Activated naive CD8-positive, alpha-beta T cell treated with anti-CD3 and anti-CD28 coated beads, Interleukin-2, amount 50 U/mL, for 16 hours (primary cell): ENCODE results near the gene MYH9.
"Not testable (repeated sequence)": the region's sequence is repeated elsewhere in the genome, so short reads cannot be mapped to it uniquely, and the experiment has no call there.

Experiments used
- DNase-seq: peaks from one replicate; pipeline ENCODE4 v3.0.0-alpha.2; 2020; ENCODE audit warnings: low read depth, low spot score

The MYH9 gene

DNA sequence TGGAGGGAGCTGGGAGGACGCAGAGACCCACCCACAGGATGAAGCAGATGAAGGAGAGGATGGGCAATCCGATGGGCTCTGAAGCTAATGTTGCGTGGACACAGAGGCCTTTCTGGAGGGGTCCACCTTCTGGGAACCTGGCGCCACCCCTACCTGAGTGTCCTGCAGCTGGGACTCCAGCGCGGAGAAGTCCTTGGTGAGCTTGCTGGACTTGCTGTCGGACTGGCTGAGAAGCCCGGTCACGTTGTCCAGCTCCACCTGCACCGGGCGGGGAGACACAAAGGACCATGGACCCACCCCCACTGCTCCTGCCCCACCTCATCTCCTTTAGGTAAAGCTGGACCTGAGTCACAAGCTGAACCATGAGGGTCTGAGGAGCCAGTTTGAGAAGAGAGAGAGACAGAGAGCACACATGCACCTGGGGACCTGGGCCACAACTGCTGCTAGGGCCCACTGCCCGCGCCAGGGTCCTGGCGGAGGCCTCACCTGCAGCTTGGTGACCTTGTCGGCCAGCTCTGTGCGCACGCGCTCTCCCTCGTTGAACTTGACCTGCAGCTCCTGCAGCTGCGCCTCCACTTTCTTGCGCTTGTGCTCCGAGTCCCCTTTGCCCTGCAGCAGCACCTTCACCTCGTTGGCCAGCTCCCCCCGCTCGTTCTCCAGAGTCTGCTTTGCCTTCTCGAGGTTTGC, 94.0 kb downstream of the MYH9 start:
- DNase-seq, result no peak

DNA sequence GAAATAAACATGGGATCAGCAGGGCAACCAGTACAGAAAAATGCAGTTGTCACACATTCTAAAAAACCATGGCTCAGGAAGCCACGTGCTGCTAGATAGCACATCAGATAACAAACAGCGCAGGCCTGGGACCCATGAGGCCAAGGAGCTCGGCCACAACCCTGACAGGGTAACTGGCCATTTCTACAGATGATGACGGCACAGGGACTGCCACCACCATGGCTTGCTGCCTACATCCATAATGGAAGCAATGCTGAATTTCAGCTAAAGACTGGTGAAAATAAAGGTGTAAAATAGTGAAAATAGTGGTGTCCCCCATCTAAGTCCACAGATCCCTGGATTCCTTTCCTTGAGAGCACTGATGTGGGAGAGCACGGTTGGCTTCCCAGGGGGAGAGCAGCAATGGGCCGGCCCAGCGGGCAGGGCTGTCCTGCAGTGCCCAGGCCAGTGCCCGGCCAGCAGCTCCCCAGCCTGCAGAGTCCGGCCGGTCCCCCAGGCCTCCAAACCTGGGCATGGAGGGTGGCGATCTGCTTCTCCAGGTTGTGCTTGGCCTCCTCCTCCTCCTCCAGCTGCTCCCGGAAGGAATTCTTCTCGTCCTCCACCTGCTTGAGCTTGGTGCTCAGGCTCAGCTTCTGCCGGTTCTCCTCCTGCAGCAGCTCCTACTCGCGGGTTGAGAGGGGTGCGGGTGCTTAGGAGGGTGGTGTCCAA, 94.8 kb downstream of the MYH9 start:
- no peak for DNase-seq

DNA sequence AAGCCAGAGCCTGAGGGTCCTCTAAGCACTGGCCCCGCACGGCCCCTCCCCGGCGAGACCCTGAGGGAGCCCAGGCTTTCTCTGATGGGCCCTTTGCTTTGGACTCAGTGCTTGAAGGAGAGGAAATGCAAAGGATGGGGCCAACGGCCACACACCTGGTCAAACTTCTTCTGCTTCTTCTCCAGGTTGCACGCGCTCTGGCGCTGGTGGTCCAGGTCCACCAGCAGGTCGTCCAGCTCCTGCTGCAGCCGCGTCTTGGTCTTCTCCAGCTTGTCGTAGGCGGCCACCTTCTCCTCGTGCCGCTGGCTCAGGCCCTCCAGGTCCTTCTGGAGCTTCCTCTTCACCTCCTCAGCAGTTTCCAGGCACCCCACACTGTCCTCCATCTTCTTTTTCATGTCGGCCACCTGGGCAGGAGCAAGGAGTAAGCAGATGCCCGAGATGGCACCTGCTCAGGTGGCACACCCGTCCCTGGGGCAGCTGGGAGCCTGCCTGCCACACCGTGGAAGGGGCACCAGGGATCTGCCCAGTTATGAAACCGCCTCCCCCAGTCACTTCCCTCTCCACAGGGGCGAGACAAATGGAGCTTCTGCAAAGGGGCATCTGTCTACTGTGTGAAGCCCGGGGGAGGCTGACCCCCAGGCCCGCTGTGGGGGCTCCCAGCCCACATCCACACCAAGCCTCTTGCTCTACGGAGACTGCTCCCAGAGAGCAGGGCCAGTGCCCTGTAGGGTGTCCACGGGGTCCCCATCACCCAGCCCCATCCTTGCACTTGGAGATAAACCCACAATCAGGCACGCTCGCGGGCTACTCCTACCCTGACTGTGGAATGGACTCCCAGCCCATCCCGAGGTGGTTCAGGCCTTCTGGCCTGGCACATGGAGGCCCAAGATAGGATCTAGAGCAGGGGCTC, 95.7 kb downstream of the MYH9 start:
- DNase-seq, result no peak

DNA sequence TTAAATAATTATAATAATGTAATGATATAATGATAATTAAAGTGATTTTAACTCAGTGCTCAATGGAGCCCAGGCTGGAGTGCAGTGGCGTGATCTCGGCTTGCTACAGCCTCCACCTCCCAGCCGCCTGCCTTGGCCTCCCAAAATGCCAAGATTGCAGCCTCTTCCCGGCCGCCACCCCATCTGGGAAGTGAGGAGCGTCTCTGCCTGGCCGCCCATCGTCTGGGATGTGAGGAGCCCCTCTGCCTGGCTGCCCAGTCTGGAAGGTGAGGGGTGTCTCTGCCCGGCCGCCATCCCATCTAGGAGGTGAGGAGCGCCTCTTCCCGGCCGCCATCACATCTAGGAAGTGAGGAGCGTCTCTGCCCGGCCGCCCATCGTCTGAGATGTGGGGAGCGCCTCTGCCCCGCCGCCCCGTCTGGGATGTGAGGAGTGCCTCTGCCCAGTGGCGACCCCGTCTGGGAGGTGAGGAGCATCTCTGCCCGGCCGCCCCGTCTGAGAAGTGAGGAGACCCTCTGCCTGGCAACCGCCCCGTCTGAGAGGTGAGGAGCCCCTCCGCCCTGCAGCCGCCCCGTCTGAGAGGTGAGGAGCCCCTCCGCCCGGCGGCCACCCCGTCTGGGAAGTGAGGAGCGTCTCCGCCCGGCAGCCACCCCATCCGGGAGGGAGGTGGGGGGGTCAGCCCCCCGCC, 97.2 kb downstream of the MYH9 start:
- not testable (repeated sequence) for DNase-seq

DNA sequence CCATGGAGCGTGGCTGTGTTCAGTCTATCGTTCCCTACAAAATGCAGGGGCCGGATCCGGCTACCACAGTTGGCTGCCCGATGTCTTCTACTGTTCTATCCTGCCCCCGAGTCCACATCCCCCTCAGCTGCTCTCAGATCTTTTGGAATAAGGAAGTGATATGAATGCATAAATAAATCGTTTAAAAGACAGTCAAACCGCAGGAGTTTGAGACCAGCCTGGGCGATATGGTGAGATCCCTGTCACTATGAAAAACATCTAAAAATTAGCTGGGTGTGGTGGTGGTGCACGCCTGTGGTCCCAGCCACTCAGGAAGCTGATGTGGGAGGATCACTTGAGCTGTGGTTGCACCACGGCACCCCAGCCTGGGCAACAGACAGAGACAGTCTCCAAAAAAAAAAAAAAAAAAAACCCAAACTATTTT, 97.8 kb downstream of the MYH9 start:
- not testable (repeated sequence) for DNase-seq

DNA sequence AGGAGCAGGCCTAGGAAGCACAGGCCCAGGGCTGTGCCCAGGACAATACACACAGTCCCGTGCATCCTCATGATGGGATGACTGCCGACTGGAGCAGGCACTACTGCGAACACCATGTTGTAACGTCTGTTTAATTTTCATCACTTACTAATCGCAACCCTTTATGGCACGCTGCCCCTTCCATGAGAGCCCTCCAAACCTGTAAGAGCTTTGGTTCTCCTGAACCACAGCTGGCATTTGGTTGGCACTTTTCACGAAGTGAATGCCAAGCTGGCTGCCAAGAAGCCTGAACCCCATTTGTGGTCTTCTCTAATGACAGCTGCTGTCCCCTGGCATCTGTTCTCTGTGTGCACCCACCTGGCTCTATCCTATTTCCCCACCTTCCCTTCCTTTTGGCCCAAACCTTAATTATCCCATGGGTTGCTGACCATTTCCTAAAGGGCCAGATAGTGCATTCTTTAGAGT, 98.3 kb downstream of the MYH9 start:
- DNase-seq, result no peak

DNA sequence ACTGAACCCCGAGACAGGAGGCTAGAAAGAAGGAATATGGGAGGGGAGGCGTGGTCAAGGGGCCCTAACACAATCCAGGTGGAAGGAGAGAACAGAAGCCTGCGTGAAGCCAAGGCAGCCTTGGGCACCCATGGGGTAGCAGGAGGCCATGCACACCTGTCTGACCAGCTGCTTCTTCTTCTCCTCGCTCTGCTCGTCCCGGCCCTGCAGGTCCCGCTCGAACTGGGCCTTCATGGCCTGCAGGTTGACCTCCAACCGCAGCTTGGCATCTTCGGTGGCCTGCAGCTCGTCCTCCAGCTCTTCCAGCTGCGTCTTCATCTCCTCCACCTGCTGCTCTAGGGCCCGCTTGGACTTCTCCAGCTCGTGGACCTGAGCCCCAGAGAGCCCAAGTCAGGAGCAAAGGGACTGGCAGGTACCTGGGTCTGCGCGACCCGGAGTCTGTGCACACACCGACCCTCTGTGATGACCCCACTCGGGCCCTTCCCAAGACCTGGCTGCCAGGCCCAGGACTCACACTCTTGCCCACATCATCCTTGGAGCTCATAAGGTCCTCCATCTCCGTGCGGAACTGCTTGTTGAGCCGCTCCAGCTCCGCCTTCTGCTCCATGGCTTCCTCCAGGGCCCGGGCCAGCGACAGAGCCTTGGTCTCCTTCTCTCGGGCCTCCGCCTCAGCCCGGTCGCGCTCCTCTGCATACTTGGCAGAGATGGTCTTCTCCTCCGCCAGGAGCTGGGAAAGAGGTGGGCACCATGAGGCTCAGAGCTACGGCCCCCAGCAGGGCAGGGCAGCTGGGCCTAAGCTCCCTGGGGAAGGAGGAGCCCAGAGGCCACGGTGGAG, 99.0 kb downstream of the MYH9 start:
- DNase-seq, result no peak

DNA sequence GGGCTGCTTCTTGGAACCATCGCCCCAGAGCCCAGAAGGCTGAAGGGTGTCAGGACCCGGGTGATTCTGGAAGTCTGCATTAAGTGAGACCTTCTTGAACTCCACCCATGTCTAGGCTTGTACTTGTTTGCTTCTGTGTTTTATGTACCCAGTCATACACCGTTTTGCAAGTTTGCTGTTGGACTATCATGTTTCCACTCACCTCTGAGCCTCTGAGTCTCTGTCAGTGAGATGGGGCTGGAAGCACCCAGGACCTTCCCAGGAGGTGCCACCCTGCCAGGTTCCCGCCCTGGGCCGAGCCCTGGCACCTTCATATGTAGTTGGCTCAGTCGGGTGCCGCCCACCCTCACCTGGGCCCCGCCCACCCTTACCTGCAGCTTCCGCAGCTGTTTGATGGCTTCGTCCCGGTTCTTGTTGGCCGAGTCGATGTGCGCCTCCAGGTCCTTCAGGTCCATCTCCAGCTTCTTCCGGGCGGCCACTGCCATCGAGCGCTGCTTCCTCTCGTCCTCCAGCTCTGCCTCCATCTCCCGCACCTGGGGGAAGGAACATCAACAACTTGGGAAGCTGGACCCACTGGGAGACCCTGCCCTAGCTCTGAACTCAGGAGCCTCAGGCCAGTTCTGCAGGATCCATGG, 99.8 kb downstream of the MYH9 start:
- DNase-seq, result no peak

DNA sequence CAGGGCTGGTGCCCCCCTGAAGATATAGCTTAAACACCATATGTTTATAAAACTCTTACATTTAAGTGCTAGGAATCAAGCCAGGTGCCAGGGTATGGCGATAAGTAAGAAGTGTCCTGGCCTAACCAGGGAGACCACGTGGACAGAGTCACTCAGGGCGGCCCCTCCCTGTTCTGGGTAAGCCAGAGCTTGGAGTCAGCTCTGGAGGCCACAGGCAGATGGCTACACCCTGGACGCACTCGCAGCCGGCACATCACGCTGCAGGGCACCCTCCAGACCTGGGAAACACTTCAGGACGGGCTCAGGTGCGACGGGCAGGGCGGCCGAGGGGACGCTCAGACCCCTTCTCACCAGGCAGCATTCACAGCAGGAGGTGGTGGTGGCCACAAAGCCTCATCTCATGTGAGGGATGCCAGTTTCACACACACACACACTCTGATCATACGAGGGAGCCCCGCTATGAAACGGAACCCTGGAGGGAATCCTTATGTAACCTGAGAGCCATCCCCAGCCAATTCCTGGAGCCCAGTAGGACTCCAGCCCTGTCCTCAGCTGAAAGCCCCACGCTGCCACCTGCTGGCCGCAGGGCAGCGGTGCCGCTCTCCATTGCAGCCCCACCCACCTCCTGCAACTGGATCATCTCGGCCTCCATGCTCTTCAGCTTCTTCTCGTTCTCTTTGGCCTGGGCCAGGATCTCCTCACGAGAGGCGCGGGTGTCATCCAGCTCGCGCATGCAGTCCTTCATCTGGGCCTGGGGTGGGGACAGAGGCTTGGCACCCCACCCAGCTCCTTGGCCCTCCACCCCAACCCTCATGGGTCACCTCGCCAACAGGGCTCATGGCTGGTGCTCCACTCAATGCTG, 101.4 kb downstream of the MYH9 start:
- peak; percentile 17 for DNase-seq

DNA sequence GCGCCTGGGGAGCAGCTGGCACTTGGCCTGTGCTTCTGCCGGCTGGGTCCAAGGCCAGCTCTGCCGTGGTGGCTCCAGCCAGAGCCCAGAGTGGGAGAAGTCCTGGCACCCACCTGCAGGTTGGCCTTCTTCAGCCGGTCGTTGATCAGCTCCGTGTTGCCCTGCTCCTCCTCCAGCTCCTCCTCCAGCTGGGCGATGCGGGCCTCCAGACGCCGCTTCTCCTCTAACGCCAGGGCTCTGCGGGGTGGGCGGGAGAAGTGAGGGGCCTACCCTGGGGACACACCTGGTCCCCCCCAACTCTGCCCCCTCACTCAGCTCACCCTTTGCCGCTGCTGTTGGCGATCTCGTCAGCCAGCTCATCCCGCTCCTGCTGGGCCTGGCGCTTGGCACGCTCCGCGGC, 102.2 kb downstream of the MYH9 start:
- DNase-seq, result no peak

DNA sequence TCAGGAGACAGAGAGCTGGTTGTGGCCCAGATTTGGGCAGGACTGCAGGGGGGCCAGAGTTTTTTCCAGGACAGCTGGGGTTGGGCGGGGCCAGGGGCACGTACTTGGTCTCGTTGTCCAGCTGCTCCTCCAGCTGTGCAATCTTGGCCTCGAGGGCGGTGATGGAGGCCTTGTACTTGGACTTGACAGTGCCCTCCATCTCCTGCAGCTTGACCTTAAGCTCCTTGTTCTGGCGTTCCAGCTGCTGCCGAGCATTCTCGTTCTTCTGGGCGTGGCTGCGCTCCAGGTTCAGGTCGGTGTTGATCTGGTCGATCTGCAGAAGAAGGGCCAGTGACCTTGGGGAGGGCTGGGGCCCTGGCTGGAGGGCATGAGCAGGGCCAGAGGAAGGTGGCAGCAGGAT, 102.8 kb downstream of the MYH9 start:
- DNase-seq, result no peak

DNA sequence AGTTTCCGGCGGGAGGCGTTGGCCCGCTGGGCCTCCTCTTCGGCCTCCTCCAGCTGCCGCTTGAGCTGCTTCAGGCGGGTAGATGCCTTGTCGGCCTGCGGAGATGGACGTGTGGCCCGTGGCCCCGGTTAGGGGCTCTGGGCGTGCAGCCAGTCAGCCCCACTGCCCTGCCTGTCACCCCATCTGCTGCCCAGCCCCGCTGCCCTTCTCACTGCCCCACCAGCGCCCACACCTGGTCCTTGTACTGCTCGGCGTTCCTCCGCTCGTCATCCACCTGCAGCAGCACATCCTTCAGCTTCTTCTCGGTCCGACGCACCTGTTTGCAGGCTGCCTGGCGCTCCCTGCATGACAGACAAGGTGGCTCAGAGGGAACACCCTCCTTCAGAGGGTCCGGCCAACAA, 103.6 kb downstream of the MYH9 start:
- DNase-seq, result no peak

DNA sequence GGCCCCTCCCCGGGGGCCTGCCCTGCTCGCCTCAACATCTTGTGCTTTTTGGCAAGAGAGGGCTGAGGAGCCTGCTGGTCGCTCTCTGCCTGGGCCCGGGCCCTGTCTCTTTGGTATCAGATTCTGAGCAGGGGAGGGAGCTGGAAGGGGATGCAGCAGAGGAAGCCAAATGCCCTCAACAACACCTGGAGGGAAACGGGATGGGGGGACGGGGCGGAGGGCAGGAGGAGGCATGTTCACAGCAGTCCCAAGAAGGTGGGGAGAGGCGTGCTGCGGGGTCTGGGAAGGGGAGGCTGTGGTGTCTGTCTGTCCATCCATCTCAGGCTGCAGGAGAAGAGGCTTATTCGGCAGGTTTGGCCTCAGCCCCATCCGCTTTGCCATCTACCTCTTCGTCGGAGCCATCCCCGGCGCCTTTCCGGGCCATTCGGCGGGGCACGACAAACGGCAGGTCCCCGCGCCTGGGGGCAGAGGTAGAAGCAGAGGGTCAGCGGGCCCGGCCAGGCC, 105.4 kb downstream of the MYH9 start:
- no peak for DNase-seq

DNA sequence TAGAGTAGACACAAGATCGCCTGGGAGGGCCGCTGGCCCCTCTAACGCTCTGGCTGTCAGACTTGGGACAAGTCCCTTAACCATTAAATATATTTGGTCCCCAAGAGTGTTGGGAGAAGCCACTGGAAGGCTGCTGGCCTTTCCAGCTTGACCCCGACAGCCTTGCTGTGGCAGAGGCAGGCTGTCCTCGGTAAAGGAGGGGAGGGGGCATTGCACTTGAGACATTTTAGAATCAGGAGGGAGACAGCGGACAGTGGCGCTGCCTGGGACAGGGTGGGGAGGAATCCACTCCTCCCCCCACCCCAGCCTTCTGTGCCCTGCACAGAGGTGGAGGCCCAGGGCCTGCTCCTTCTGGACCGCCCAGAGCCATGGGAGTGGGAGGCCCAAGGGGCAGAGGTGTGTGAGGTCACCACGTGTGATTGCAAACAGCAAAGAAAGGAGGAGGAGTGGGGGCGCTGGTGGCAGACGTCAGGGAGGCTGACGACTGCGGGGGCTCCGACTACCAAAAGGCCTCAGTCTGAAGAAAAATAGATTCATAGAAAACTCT, 105.9 kb downstream of the MYH9 start:
- DNase-seq, result no peak

DNA sequence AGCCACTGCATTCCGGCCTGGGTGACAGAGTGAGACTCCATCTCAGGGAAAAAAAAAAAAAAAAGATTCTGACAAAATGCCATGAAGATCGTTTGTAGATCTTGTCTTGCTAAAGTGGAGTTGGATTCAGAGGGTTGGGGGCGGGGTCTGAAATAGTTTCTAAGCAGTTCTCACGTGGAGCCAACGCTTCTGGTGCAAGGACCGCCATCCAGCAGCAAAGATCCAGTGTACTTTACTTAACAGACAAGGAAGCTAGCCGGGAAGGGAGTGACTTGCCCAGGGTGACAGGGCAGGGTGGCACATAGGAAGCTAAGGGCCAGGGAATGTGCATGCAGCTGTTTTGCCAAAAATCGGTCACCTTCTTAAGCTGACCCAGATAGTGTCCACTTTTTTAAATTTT, 107.4 kb downstream of the MYH9 start:
- DNase-seq, result no peak

DNA sequence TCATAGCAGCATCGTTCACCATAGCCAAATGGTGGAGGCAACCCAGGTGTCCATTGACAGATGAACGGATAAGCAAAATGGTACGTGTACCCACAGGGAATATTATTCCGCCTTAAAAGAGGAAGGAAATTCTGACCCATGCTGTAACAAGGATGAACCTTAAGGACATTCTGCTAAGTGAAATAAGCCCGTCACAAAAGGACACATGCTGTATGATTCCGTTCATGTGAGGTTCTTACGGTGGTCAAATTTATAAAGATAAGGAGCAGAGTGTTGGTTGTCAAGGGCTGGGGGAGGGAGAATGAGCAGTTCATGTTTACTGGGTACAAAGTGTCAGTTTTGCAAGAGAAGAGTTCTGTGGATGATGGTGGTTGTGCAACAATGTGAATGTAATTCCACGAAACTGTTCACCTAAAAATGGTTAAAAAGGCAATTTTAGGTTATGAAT, 108.5 kb downstream of the MYH9 start:
- no peak for DNase-seq

DNA sequence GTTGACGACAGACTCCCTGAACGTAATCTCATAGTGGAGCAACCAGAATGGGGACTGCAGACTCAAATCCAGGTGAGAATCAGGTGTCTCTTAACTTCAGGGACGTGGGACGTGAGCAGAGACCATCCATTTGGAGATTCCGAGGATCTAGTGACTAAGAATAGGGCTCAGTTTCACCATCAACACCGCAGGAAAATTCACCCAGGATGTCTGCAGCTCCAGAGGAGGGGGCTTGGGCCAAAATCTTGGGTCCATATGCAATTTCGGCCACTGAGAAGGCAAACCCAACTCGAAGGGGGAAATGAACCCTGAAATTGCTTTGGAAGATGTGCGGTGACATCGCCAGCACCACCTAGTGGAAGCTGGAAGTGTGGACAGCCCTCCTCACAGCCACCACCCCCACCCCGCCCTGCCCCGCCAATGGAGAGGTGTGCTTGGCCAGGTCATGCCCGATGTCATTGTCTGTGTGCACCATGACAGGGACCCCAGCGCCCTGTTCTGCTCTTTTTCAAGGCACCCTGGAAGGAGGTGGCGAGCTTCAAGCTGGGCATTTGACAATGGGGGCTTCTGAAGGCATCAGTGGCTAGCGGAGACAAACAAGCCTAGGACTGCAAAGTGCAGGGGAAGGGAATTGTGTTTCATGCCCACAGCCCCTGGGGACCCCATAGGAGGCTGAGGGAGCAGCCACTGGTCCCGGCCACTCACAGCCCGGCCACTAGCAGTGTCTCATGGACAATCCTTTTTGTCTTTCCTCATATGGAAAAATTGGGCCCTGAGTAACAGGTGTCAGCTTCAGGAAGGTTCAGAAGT, 110.1 kb downstream of the MYH9 start:
- DNase-seq, result peak; percentile 39

DNA sequence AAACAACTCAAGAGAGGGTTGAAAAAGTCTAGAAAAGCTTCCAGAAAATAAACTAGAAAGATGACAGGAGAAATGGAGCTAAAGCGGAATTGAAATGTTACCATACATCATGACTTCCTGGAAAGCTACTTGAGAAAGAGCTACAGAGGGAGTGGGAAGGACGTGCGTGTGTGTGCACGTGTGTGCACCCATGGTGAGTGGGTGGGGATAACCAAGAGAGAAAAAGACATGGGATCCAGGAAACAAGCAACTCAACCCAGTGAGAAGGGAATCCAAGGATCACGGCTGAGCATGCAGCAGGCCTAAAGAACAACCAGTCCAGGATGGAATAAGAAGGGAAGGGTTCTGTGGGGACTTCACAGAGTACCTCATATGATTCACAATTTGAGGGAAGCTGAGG, 113.2 kb downstream of the MYH9 start:
- DNase-seq, result no peak
